Left lobe of liver (tissue), 2 donors: Measurements from ENCODE around the gene AFF1. TPM values are rescaled to one million over a fixed set of nuclear protein-coding genes. Genes with fewer than 3 reads are reported as not detected.
"Not testable (repeated sequence)": the region's sequence is repeated elsewhere in the genome, so short reads cannot be mapped to it uniquely, and the experiment has no call there.

Experiments used
- ATAC-seq: fragments of 200-7000 bp; cut with Tn5 transposase; one replicate; pipeline ENCODE4 v1.9.1; 2020; ENCODE audit warnings: mild to moderate bottlenecking, moderate library complexity
- DNase-seq: peaks from one replicate; pipeline ENCODE4 v3.0.0-alpha.2; 2020; ENCODE audit warnings: low spot score
- total RNA-seq: library from RNA; stranded (reverse); gene quantifications from one replicate; pipeline ENCODE4 v1.2.1, GENCODE V29; 2021
- donor health status: DM: no; HTN: no; CAD: no; lungs with moderate emphysema.
- donor health status: DM: no; HTN: yes; CAD: no.

The AFF1 gene
- total RNA-seq, 1 donor from 2014 or later = 37.2 TPM

DNA sequence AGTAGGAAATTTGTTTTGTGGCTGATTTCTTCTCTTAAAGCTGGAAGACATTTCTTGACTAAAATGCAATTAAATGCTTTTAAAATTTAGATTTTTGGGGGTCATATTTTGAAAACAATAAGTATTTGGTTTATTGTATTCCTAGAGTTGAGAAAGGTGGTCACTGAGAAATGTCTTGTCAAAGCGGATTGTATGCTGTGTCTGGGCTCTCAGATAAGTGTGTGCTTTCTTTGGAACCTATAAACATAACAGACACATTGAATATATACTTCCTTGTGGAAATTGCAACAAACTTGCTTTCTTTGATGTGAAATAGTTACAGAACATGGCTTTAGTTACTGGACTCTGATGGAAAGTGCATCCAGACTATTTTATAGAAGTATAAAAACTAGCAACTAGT is 75.4 kb downstream of the AFF1 start:
- no peak for DNase-seq
- no peak for ATAC-seq

DNA sequence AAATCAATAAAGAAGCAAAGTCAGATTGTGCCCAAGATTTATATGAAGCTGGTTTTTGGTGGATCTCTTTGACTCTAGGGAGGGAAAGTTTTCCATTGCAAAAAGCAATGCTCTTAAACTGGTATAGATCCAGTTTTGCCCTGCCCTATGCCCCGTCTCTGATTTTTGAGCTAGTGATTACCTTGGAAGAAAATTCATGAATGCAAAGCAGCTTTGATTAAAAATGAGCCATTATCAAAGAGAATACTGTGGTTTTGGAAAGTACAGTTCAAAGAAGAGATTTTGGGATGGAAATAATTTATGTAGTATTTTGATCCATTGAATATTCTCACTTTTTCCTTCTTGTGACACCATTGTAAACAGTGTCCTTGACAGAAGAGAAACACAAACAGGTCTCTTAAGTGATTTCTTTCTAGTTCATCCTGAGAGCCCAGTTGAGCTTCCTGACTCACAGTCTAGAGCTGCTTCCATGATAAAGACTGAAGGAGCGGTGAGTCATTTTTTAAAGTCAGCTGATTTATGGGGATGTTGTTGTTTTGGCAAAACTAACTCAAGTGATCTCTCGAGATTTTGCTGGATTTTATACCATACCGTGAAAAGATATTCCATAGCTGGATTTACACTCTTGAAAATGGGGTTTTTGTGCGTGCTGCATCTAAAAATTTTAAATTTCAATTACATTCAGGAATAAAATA is 76.7 kb downstream of the AFF1 start:
- no peak for ATAC-seq
- no peak for DNase-seq

DNA sequence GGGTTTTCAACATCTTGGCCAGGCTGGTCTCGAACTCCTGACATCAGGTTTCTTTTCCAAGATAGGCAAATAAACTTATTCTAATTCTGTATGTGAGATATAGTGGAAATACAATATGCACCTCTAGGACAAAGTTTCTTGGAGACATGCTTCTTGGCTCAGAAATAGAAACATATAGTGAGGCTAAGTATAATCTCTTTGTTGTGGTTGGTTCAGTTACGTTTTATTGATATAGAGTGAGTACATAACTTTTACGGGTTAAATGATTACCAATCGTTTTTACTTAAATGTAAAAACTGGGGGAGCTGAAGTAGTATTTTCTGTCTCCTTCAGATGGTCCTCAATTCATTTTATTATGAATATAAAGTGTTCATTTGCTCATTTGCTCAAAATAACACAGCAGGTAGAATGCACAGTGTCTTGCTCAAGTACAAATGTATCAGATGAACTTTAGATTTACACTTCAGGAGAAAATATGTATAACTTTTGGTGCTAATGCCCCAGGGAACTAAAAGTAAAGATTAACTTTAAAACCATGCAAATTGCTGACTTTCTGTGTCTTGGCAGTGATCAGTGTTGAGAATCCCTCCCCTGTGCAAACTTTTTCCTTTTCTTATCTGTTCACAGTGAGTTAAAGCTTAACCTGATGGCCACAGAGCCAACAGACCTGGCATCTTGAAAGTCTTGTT is 77.6 kb downstream of the AFF1 start:
- peak; percentile 83 for ATAC-seq
- peak; percentile 77 for DNase-seq

- not testable (repeated sequence) for ATAC-seq, DNase-seq
Measured at GRCh38 chr4:87012954-87013308, 78.1 kb downstream of the AFF1 start.

- no peak for ATAC-seq
- no peak for DNase-seq
Measured at GRCh38 chr4:87014284-87014782, 79.5 kb downstream of the AFF1 start.

DNA sequence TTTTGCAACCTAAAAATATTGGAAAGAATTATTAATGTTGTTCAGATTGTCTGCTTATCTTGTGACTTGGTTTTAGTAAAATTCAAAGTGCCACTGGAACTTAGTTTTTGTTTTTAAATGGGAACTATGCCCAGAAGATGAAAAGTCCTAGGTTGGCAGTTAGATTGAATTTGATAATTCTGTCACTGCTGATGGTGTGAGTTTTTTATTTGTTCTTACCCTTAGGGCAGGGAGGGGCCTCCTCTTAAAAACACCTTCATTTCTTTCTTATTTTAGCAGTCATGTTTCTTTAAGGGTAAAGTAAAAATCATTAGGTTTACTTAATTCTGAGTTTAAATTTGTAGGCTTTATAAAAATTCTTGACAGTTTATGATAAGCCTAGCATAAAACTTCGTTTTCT is 80.6 kb downstream of the AFF1 start:
- DNase-seq = no peak

GRCh38 chr4:87017580-87018342 is 83.0 kb downstream of the AFF1 start:
- ATAC-seq = no peak
- DNase-seq = no peak

More for the DNA sequence above, 80.6 kb downstream of the AFF1 start:
- peak; percentile 12 for ATAC-seq

DNA sequence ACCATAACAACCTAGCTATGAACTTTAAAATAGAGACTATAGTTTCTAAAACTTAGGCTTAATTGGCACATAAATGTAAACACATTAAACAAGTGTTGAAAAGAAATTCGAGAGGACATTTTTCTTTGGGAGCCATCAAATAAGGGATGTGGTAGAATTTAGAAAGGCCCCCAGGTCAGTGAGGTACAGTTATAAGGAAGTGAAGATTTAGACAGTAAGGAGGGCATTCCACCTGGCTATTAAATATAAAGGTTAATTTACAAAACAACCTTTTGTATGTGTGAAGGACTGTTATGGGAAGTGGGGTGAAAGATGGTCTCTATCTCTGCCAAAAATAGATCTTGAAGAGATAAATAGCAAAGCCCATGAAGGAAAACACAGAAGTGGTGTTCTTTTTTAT is 83.9 kb downstream of the AFF1 start:
- ATAC-seq = no peak
- DNase-seq = no peak

DNA sequence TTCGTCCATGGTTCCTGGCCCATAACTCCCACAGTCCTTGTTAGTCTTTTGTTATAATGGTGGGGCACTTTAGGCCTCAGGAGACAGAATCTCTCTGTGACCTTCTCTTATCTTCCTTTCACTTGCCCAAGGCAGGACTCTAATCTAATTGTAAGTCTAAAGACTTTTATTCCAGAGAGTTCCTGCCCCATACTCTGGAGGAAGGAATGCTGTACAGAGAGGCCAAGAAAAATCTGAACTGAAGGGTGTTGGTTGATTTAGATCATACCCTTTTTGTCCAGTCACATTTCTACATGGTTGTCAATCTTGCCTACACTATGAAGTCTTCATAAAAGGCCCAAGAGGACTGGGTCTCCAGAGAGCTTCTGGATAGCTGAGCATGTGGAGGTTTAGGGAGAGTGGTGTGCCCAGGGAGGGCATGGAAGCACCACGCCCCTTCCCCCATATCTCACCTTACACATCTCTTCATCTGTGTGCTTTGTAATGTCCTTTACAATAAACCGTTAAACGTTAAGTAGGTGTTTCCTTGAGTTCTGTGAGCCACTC is 84.5 kb downstream of the AFF1 start:
- no peak for ATAC-seq

DNA sequence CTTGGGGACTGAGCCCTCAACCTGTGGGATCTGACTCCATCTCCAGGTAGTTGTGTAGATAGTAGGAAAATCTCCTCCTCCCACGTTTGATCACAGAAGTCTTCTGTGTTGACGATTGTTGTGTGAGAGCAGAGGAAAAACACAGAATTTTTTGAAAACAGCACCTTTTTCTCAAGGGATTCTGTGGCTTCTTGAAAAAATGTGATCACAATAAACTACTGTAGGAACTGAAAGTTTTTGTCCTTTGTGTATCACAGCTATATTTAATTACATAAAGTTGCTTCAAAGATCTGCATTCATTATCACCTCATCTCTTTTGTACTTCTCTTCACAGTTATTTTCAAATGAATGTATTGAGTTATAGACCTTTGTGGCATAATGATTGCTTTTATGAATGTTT is 85.1 kb downstream of the AFF1 start:
- DNase-seq (no peak), ATAC-seq (no peak)

More for the DNA sequence above, 84.5 kb downstream of the AFF1 start:
- no peak for DNase-seq

GRCh38 chr4:87024201-87024600 is 89.4 kb downstream of the AFF1 start:
- ATAC-seq (no peak), DNase-seq (no peak)

GRCh38 chr4:87025023-87025613 is 90.3 kb downstream of the AFF1 start:
- ATAC-seq (peak; percentile 5), DNase-seq (no peak)

GRCh38 chr4:87025614-87026041 is 90.8 kb downstream of the AFF1 start:
- no peak for DNase-seq
- peak; percentile 25 for ATAC-seq

- peak; percentile 65 for ATAC-seq
- no peak for DNase-seq
Measured at GRCh38 chr4:87026800-87027495, 92.1 kb downstream of the AFF1 start.

GRCh38 chr4:87029356-87029755 is 94.5 kb downstream of the AFF1 start:
- ATAC-seq = peak; percentile 41
- DNase-seq = no peak

DNA sequence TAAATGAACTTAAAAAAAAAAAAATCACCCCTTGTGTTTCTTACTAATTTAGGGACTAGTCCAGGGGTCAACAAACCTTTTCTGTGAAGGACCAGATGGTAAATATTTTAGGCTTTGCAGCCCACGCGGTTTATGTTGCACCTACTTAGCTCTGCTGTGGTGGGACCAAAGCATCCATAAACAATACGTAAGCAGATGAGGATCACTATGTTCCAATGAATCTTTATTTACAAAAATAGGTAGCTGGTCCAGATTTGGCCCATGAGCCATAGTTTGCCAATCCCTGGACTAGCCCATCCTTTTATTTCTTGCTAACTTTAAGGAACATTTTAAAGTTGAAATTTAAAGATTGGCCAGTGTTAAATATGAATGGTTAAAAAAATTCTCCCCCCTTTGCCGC is 95.3 kb downstream of the AFF1 start:
- DNase-seq (no peak), ATAC-seq (no peak)

DNA sequence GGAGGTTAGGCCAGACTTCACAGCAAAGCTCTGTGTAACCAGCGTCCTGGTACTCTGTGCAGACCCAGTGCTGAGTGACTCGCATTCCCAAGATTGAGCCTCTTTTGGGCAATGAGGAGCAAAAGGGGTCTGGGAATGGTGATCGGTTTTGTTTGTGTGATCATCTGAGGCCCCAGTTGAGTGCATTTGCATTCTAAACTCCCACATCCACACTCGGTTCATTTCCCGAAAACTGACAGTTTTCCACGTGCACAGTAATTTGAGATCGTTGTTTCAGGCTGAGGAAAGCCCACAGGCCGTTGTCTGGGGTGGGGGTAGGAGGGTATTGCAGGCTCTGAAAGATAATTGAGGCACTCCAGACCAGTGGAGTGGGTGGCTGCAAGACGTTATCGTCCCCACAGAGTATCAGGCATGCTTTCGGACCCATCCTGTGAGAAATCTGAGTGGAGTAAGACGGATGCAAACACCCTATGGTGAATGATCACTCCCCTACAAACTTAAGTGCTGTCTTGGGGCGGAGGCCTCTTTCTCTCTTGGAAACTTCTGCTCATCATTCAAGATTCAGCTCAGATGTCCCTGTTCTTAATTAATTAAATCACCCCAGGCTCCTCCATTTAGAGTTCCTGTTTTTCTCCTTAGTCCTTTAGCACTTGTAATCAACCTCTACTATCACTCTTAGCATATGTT is 96.1 kb downstream of the AFF1 start:
- DNase-seq (no peak), ATAC-seq (no peak)

DNA sequence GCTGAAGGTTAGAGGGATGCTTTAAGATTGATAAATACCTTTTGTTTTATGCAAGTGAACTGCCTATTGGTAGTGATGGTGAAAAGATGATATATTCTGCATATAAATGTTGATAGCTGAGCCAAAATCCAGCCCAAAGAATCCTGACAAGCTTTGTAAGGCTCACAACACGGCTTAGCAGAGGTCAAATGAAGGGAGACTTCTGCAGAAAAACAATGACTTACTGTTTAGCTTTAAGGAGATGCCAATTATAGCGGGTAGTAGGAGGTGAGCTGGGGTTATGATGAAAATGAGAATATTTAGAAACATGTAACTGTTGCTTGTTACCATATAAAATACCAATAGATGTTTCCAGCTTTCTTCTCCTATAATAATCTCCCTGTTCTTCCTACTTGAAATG is 97.1 kb downstream of the AFF1 start:
- ATAC-seq (no peak), DNase-seq (no peak)

GRCh38 chr4:87032884-87033533 is 98.2 kb downstream of the AFF1 start:
- DNase-seq = no peak
- ATAC-seq = peak; percentile 67
